Inferior parietal cortex (tissue), 1 donor: ENCODE results near the gene PUM2.
A peak's percentile ranks its signal among the peaks of the same experiment; 100 is the strongest.
"Not testable (repeated sequence)": the region's sequence is repeated elsewhere in the genome, so short reads cannot be mapped to it uniquely, and the experiment has no call there.

ENCODE experiments used
- DNase-seq: peaks from one replicate; pipeline ENCODE4 v3.0.0-alpha.2; 2016; ENCODE audit errors: extremely low spot score

Gene PUM2

GRCh38 chr2:20234597-20234996, 116.0 kb downstream of the PUM2 start:
- not testable (repeated sequence) for DNase-seq

GRCh38 chr2:20232837-20233207, 117.8 kb downstream of the PUM2 start:
- DNase-seq, result no peak

GRCh38 chr2:20231598-20232026, 119.0 kb downstream of the PUM2 start:
- no peak for DNase-seq

- no peak for DNase-seq
These were observed 119.5 kb downstream of the PUM2 start for GRCh38 chr2:20231159-20231558.

- DNase-seq, result no peak
These were observed 120.6 kb downstream of the PUM2 start for GRCh38 chr2:20230114-20230425.

- DNase-seq, result no peak
These were observed 121.1 kb downstream of the PUM2 start for GRCh38 chr2:20229322-20230113.

- DNase-seq, result no peak
These were observed 122.6 kb downstream of the PUM2 start for GRCh38 chr2:20227894-20228505.

- DNase-seq, result no peak
These were observed 124.5 kb downstream of the PUM2 start for GRCh38 chr2:20226152-20226545.

GRCh38 chr2:20225294-20226151, 125.1 kb downstream of the PUM2 start:
- peak; percentile 42 for DNase-seq

- no peak for DNase-seq
These were observed 125.8 kb downstream of the PUM2 start, which contains the start of gene SDC1 for GRCh38 chr2:20224716-20225293. Gene SDC1, minus strand, starts transcription at chr2:20225130. Its CDS starts 263 bp downstream, at chr2:20224867.

GRCh38 chr2:20224164-20224715, 126.4 kb downstream of the PUM2 start:
- no peak for DNase-seq

- no peak for DNase-seq
These were observed 127.1 kb downstream of the PUM2 start for GRCh38 chr2:20223407-20224163.

- DNase-seq, result no peak
These were observed 127.8 kb downstream of the PUM2 start for GRCh38 chr2:20222769-20223406.

- DNase-seq, result no peak
These were observed 128.5 kb downstream of the PUM2 start for GRCh38 chr2:20222014-20222768.

GRCh38 chr2:20221555-20221973, 129.1 kb downstream of the PUM2 start:
- no peak for DNase-seq

GRCh38 chr2:20220806-20221554, 129.7 kb downstream of the PUM2 start:
- no peak for DNase-seq

GRCh38 chr2:20219763-20220380, 130.8 kb downstream of the PUM2 start:
- DNase-seq, result no peak
